Superior temporal gyrus (tissue), 1 donor: ENCODE results near the gene GUCY1A2.
A peak's percentile ranks its signal among the peaks of the same experiment; 100 is the strongest.

ENCODE experiments used
- DNase-seq: peaks from one replicate; pipeline ENCODE4 v3.0.0-alpha.2; 2016; ENCODE audit errors: extremely low spot score

Gene GUCY1A2

GRCh38 chr11:106733635-106734034 is 284.6 kb downstream of the GUCY1A2 start:
- no peak for DNase-seq

GRCh38 chr11:106728859-106729258 is 289.4 kb downstream of the GUCY1A2 start:
- peak; percentile 11 for DNase-seq

GRCh38 chr11:106728379-106728778 is 289.9 kb downstream of the GUCY1A2 start:
- peak; percentile 43 for DNase-seq

- DNase-seq, result no peak
Measured at GRCh38 chr11:106727256-106727655, 291.0 kb downstream of the GUCY1A2 start.

- peak; percentile 51 for DNase-seq
Measured at GRCh38 chr11:106724293-106724892, 293.9 kb downstream of the GUCY1A2 start.

- DNase-seq, result no peak
Measured at GRCh38 chr11:106723071-106723470, 295.2 kb downstream of the GUCY1A2 start.

GRCh38 chr11:106717222-106717621 is 301.1 kb downstream of the GUCY1A2 start:
- DNase-seq, result no peak

- no peak for DNase-seq
Measured at GRCh38 chr11:106714199-106714598, 304.1 kb downstream of the GUCY1A2 start.

GRCh38 chr11:106708348-106708747 is 309.9 kb downstream of the GUCY1A2 start:
- DNase-seq, result no peak

- no peak for DNase-seq
Measured at GRCh38 chr11:106706355-106706754, 311.9 kb downstream of the GUCY1A2 start.

- DNase-seq, result no peak
Measured at GRCh38 chr11:106702805-106703204, 315.5 kb downstream of the GUCY1A2 start.

GRCh38 chr11:106697058-106697457 is 321.2 kb downstream of the GUCY1A2 start:
- DNase-seq, result no peak

GRCh38 chr11:106695506-106695905 is 322.8 kb downstream of the GUCY1A2 start:
- no peak for DNase-seq

- DNase-seq, result no peak
Measured at GRCh38 chr11:106694501-106694900, 323.8 kb downstream of the GUCY1A2 start.

GRCh38 chr11:106691807-106692365 is 326.4 kb downstream of the GUCY1A2 start:
- DNase-seq, result no peak

- DNase-seq, result no peak
Measured at GRCh38 chr11:106690923-106691322, 327.4 kb downstream of the GUCY1A2 start.

GRCh38 chr11:106684944-106685343 is 333.3 kb downstream of the GUCY1A2 start:
- DNase-seq, result no peak

GRCh38 chr11:106683435-106683834 is 334.8 kb downstream of the GUCY1A2 start:
- no peak for DNase-seq

GRCh38 chr11:106681435-106681834 is 336.8 kb downstream of the GUCY1A2 start:
- DNase-seq, result no peak

- peak; percentile 38 for DNase-seq
Measured at GRCh38 chr11:106679581-106679980, 338.7 kb downstream of the GUCY1A2 start.

- DNase-seq, result peak; percentile 42
Measured at GRCh38 chr11:106679181-106679580, 339.1 kb downstream of the GUCY1A2 start.

GRCh38 chr11:106670069-106670468 is 348.2 kb downstream of the GUCY1A2 start:
- DNase-seq, result no peak

- DNase-seq, result no peak
Measured at GRCh38 chr11:106668147-106668546, 350.1 kb downstream of the GUCY1A2 start.

- DNase-seq, result no peak
Measured at GRCh38 chr11:106656646-106657045, 361.6 kb downstream of the GUCY1A2 start.
